CD4-positive, alpha-beta T cell (primary cell): ENCODE data around the gene B4GALT2. TPM values are rescaled to one million over a fixed set of nuclear protein-coding genes. Genes with fewer than 3 reads are reported as not detected.

Experiments
- ATAC-seq: fragments of 200-7000 bp; cut with Tn5 transposase; one replicate; pipeline ENCODE4 v1.10.0; 2022; ENCODE audit warnings: mild to moderate bottlenecking; ENCODE audit not compliant: poor library complexity
- CTCF ChIA-PET: fragments of 350-600 bp; sonication (Branson Sonifier 250); formaldehyde crosslinking; loops from one replicate; lab custom pipeline; 2021; ENCODE audit warnings: antibody characterized with exemption, inconsistent platforms; lab: Charles Lee
- POLR2A ChIA-PET: fragments of 350-600 bp; sonication (Branson Sonifier 250); formaldehyde crosslinking; loops from one replicate; lab custom pipeline; 2021; ENCODE audit warnings: antibody characterized with exemption, inconsistent platforms; lab: Charles Lee
- DNase-seq, 14 experiments: peaks; one replicate each; pipeline ENCODE4 v3.0.0-alpha.2; 2013 to 2020; ENCODE audit warnings: mixed read lengths in 2 of 14
- H3K27ac ChIP-seq, 2 donors: one replicate each; pipeline versions ENCODE4 v1.5.1 to v1.7.0; 2013; ENCODE audit warnings: low read length in 2 of 2, low read depth in 1 of 2, mild to moderate bottlenecking in 1 of 2
- H3K27me3 ChIP-seq, 2 experiments: 1 replicate in 1 of 2; 2 replicates in 1 of 2; pipeline versions ENCODE4 v1.6.1 to v1.7.0; 2013; ENCODE audit warnings: low read length in 2 of 2, control low read depth in 1 of 2, mild to moderate bottlenecking in 1 of 2, moderate library complexity in 1 of 2; ENCODE audit not compliant: insufficient read depth in 2 of 2, control insufficient read depth in 1 of 2
- H3K36me3 ChIP-seq: one replicate; pipeline ENCODE4 v1.6.1; 2013; ENCODE audit warnings: low read length, control low read depth; ENCODE audit not compliant: insufficient read depth
- H3K4me1 ChIP-seq: one replicate; pipeline ENCODE4 v1.6.1; 2013; ENCODE audit warnings: low read length, control low read depth; ENCODE audit not compliant: insufficient read depth
- H3K4me3 ChIP-seq: one replicate; pipeline ENCODE4 v1.5.1; 2013; ENCODE audit warnings: mild to moderate bottlenecking, low read length, moderate library complexity
- H3K9me3 ChIP-seq, 2 experiments: 1 replicate in 1 of 2; 2 replicates in 1 of 2; pipeline versions ENCODE4 v1.6.1 to v1.7.0; 2013; ENCODE audit warnings: low read length in 2 of 2, mild to moderate bottlenecking in 2 of 2, control low read depth in 1 of 2, moderate library complexity in 1 of 2; ENCODE audit not compliant: control insufficient read depth in 1 of 2, insufficient read depth in 1 of 2
- H3K27ac Mint-ChIP-seq: one replicate; pipeline ENCODE4 v1.8.0; 2020; ENCODE audit warnings: mixed read lengths
- H3K27me3 Mint-ChIP-seq: one replicate; pipeline ENCODE4 v1.8.0; 2021; ENCODE audit warnings: mixed read lengths
- H3K36me3 Mint-ChIP-seq: one replicate; pipeline ENCODE4 v1.8.0; 2021; ENCODE audit warnings: low read depth, mixed read lengths
- H3K4me1 Mint-ChIP-seq: one replicate; pipeline ENCODE4 v1.8.0; 2021; ENCODE audit warnings: low read depth, mixed read lengths
- H3K4me3 Mint-ChIP-seq: one replicate; pipeline ENCODE4 v1.8.0; 2020; ENCODE audit warnings: mild to moderate bottlenecking, mixed read lengths
- H3K9me3 Mint-ChIP-seq: one replicate; pipeline ENCODE4 v1.8.0; 2020; ENCODE audit warnings: mixed read lengths
- CTCF ChIP-seq: fragments of 200-600 bp; IDR thresholded peaks from one replicate; pipeline ENCODE4 v1.8.0; 2022; ENCODE audit warnings: antibody characterized with exemption, mild to moderate bottlenecking
- intact Hi-C, 2 experiments: fragments of 100-400 bp; cut with DNase I in 1 of 2; cut with micrococcal nuclease in 1 of 2; formaldehyde crosslinking; loops; one replicate each; pipeline versions ENCODE4 v1.15.1 to v1.9.0; 2023 to 2025; cut with DNase I, micrococcal nuclease
- total RNA-seq, 174 experiments: library from RNA in 2 of 174; stranded (reverse) in 2 of 174; gene quantifications; one replicate each; pipeline ENCODE4 v1.2.3 and lab custom pipeline; 2021 to 2026

The B4GALT2 gene
- total RNA-seq, 2 experiments from 2014 or later: 0.22 to 0.34 TPM

DNA sequence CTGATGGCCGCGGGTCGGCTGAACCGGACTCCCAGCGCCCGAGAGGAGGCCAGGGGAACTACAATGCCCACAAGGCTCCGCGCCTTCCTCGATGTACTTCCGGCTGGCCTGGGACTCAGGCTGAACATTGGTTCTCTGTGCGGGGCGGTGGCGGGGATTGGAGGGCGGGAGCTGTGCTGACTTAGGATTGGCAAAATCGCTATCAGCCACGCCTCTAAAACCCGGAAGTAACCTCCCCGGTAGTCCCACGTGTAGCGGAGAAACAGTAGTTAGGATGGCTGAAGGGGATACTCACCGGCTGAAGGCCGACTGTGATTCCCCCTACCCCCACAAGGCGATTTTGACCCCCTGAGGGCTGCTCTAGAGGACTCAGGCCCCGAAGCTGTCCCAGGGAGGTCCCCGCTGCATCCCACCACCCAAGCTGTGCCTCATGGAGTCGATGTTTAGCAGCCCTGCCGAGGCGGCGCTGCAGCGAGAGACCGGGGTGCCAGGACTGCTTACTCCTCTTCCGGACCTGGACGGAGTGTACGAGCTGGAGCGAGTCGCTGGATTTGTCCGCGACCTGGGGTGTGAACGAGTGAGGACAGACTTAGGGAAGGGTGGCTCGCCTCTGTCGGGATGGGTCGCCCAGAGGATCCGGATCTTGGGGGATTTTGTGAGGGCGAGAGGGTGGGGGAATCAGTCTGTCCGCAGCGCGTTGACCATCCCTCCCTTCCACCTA lies 9.1 kb upstream of the B4GALT2 start, which contains the start of gene DPH2:
DPH2 (plus strand) TSS at position 265 of the 721 bp plus-strand sequence; CDS start at position 431, 166 bp downstream.
- intact Hi-C loops: loop anchor here (1.0 to 10.0 kb wide), 4 partner anchors 24 to 795 kb away; partner anchors contain the start of genes CDC20 (in 1 of the 2), CFAP57 (in 1 of the 2), EBNA1BP2 (in 1 of the 2) and ERI3 (in 1 of the 2)
- Mint-ChIP-seq H3K36me3 (peaks cover 20% of the 10 kb centered on the region), H3K4me3 (peak within 1 kb of the TSS; percentile 90), H3K27ac (peak within 1 kb of the TSS; percentile 74), H3K4me1 (peaks cover 40% of the 10 kb centered on the region), H3K27me3 (no peaks in the 10 kb centered on the region), H3K9me3 (no peaks in the 10 kb centered on the region)
- H3K9me3 ChIP-seq: no peaks in the 10 kb centered on the region
- peaks cover 35% of the 10 kb centered on the region for H3K4me1 ChIP-seq
- DNase-seq (peak; percentile 88 to 98 (median 94)), ATAC-seq (peak; percentile 87)
- ChIA-PET POLR2A (interaction anchor here (0.6 to 1.4 kb wide), 5 partner anchors 19 to 243 kb away, joined by 3 to 7 read pairs (median 4); partner anchors contain the start of genes DMAP1 and IPO13), CTCF (interaction anchor here (1.6 kb wide), 1 partner anchor 23 kb away, joined by 4 read pairs; the partner anchor contains the start of gene IPO13)
- peak within 1 kb of the TSS; percentile 3 to 39 for H3K27ac ChIP-seq
- peaks cover 15% of the 10 kb centered on the region for H3K36me3 ChIP-seq
- TF ChIP-seq CTCF: no peak
- H3K4me3 ChIP-seq: peak within 1 kb of the TSS; percentile 87
- no peaks in the 10 kb centered on the region for H3K27me3 ChIP-seq

- Histone ChIP-seq H3K27ac (peak overlapping the region; percentile 3 to 39), H3K27me3 (no peaks in the 10 kb centered on the region), H3K4me3 (peak overlapping the region; percentile 87), H3K4me1 (peaks cover 38% of the 10 kb centered on the region), H3K36me3 (peaks cover 15% of the 10 kb centered on the region), H3K9me3 (no peaks in the 10 kb centered on the region)
- intact Hi-C loops: loop anchor here in 1 of 2 experiments (10.0 kb wide), 3 partner anchors 384 to 796 kb away; partner anchors contain the start of genes CDC20, CFAP57, EBNA1BP2 and ERI3
- peak overlapping the region; percentile 90 for H3K4me3 Mint-ChIP-seq
- H3K27me3 Mint-ChIP-seq: no peaks in the 10 kb centered on the region
- no peak for DNase-seq
- peaks cover 41% of the 10 kb centered on the region for H3K4me1 Mint-ChIP-seq
- H3K27ac Mint-ChIP-seq: peak overlapping the region; percentile 74
- no peaks in the 10 kb centered on the region for H3K9me3 Mint-ChIP-seq
- H3K36me3 Mint-ChIP-seq: peaks cover 22% of the 10 kb centered on the region
- CTCF ChIA-PET: interaction anchor here (1.6 kb wide), 1 partner anchor 24 kb away, joined by 4 read pairs; the partner anchor contains the start of gene IPO13
- ATAC-seq: no peak
- no peak for TF ChIP-seq CTCF
- POLR2A ChIA-PET: interaction anchor here (1.1 kb wide), 1 partner anchor 36 kb away, joined by 4 read pairs; no protein-coding TSS in a partner anchor
These were observed 8.5 kb upstream of the B4GALT2 start for GRCh38 chr1:43970502-43970901.

DNA sequence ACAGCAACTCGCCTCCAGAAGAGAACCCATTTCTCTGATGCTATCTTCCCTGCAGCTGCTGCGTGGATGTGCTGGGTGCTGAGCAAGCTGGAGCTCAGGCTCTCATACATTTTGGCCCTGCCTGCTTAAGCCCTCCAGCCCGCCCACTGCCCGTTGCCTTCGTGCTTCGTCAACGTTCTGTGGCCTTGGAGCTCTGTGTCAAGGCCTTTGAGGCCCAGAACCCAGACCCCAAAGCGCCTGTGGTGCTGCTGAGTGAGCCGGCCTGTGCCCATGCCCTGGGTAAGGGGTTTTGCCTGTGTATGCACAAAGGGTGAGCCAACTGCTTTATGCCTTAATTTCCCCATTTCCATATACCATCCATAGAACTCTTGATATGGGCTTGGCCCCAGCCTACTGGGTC lies 8.1 kb upstream of the B4GALT2 start:
- Histone ChIP-seq H3K36me3 (peaks cover 15% of the 10 kb centered on the region), H3K4me1 (peaks cover 42% of the 10 kb centered on the region), H3K9me3 (no peaks in the 10 kb centered on the region), H3K27ac (no peak overlapping the region), H3K27me3 (no peaks in the 10 kb centered on the region), H3K4me3 (peak overlapping the region; percentile 87)
- ATAC-seq (no peak), DNase-seq (no peak)
- Mint-ChIP-seq H3K36me3 (peaks cover 26% of the 10 kb centered on the region), H3K9me3 (no peaks in the 10 kb centered on the region), H3K27me3 (no peaks in the 10 kb centered on the region), H3K4me3 (peak overlapping the region; percentile 90), H3K27ac (no peak overlapping the region), H3K4me1 (peaks cover 45% of the 10 kb centered on the region)
- POLR2A ChIA-PET: no interaction called here
- no peak for TF ChIP-seq CTCF
- CTCF ChIA-PET: interaction anchor here (1.6 kb wide), 1 partner anchor 24 kb away, joined by 4 read pairs; the partner anchor contains the start of gene IPO13
- intact Hi-C loops: loop anchor here in 1 of 2 experiments (10.0 kb wide), 3 partner anchors 384 to 796 kb away; partner anchors contain the start of genes CDC20, CFAP57, EBNA1BP2 and ERI3
